Dermis blood vessel endothelial cell (primary cell): ENCODE data around the gene DIP2A. TPM values are rescaled to one million over a fixed set of nuclear protein-coding genes. Genes with fewer than 3 reads are reported as not detected.
"Not testable (repeated sequence)": the region's sequence is repeated elsewhere in the genome, so short reads cannot be mapped to it uniquely, and the experiment has no call there.

Experiments
- DNase-seq: peaks from one replicate; pipeline ENCODE4 v3.0.0; 2010
- total RNA-seq: library from RNA; depleted of rRNA; stranded (reverse); fragments of >200 nt; gene quantifications from 2 replicates; pipeline ENCODE4 v1.2.3, GENCODE V29; 2014

DIP2A gene
- total RNA-seq, 1 donor from 2014 or later = 49.5 TPM

DNA sequence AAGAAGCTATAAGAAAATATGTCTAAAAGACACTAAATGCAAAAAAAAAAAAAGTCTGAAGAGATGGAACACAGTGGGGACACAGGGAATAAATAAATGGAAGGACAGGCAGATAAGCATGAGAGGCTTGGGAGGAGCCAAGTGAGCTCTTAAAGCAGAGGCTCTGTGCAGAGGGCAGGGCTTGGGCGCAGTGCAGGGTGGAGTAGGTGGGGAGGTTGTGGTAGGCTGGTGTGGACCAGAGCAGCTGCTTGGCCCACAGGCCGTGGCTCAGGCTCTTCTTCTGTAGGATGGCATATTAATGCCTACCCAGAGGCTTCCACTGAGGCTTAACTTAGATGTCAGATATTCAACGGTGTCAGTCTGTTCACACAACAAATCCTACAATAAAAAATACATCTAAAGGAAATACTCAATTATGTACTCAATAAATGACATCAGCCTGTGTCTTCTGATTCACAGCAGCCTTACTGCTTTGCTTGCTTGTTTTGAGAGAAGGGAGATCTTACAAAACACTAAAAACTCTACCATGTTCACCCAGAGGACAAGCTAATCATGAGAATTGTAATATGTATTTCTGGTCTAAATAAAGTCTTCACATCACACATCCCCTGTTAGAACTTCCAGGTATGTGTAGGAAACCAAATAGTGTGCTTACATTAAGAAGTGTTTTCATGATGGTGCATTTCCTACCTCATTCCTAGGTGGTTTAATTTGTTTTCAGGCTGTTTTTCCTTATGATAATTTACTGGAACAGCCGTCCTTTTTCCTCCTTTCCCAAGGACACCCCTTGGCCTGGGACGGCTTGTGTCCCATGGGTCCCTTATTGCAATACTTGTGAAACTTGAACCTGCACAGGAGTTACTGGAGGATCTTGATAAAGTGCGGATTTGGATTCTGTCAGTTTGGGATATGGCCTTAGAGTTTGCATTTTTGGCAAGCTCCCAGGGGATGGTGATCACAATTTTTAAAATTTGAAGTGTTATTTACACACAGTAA, 24.9 kb downstream of the DIP2A start:
- DNase-seq = no peak

DNA sequence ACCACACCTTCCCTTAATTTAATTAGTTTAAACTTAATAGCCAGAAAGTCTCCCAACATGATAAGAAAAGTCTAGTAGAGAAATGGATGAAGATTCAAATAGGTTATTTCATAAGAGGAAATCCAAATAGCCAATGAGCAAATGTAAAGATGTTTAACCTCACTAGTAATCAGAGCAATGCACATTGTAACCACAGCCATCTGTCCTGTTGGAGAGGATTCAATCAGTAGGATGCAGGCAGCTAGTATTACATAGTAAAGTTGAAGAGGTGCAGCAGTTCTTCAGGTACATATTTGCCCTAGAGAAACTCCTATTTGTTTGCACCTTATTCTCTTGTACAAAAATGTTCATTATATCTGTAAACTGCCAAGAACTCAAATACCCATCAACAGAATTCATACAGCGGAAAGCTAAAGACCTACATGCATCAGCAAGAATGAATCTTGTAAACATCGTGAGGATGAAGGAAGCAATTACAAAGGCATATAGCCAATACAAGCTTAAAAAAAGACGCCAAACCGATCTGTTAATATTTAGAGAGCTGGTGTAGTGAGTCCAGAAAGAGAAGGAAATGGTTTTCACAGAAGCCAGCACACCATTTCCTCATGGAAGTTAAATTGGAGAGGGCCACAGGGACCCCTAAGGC, 27.9 kb downstream of the DIP2A start:
- DNase-seq = no peak

DNA sequence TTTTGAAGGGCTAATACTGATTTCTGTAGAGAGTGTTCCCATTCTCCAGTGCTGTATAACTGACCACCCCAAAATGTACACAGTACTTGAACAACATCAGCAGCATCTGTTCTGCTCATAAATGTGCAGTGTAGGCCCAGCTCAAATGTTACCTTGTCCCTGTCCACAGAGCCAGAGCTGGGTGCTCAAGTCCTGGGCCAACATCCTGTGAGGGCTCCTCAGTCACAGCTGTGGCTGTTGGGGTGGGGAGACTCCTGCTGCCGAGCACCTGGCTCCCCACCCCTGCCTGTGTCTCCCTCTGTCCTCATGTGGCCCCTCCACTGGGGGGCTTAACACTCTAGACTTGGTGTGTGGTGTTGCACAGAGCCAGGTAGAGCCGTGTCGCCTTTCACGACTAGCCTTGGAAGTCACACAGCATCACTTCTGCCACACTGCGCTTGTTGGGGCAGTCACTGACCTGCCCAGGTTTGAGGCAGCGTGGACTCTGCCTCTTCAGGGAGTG, 30.5 kb downstream of the DIP2A start:
- no peak for DNase-seq

DNA sequence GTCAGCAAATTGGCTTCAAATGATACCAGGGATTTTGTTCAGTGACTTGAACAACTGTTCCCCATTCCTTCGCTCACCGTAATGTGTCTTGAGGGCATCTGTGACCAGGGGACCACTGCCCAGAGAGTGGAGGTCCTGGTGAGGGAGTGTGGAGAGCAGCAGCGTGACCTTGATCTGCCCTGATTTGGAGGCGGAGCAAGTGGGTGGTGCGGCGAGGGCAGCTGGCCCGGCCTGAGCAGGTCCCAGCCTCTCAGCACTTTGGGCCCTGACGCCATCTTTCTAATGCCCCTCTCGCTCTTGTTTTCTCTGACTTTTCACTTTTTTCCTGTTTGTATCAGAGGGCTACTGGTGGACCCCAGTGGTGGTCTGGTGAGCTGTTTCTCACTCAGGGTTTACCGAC, 31.1 kb downstream of the DIP2A start:
- DNase-seq = no peak

DNA sequence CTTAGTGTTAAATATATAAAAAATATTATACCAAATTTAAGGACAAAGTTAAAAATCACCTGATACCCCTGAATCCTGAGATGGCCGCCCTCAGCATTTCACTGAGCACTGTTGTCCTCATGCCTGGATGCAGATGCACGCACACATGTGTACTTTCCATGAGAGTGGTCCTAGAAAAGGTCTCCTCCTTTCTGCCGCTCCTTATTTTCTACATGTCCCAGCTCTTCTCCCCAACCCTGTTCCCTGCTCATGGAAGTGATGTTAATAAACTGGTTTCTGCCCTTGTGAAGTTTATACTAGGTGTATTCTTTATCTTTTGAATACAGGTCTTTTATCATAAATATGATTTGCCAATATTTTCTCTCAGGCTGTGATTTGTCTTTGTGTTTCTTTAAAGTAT, 32.9 kb downstream of the DIP2A start:
- no peak for DNase-seq

DNA sequence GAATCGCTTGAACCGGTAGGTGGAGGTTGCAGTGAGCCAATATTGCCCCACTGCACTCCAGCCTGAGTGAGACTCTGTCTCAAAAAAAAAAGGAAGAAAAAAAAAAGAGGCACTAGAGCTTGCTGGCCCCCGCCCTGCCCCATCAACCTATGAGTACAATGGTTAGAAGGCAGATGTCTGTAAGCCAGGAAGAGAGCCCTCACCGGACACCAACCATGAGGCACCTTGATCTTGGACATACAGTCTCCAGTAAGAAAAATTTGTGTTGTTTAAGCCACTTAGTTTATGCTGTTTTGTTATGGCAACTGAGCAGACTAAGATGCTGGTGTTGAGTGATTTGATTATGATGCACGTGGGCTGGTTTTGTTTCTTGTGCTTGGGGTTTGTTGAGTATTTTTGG, 34.2 kb downstream of the DIP2A start:
- no peak for DNase-seq

DNA sequence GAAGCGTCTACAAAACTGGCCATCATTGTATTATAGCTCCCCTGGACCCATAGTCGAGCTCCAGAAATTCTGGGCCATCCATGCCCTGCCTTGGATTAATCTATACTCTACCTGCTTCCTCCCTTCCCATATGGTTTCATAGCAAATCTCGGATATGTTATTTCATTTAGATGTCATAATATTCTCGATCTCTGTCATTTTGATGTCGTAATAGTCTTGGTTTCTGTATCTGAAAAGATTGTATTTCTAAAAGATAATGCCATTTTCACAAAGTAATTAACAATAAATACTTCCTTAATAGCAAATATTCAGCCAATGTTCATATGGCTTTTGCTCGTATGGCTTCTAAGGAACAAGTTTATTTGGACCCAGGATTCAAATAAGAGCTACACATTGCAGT, 35.1 kb downstream of the DIP2A start:
- DNase-seq = no peak

DNA sequence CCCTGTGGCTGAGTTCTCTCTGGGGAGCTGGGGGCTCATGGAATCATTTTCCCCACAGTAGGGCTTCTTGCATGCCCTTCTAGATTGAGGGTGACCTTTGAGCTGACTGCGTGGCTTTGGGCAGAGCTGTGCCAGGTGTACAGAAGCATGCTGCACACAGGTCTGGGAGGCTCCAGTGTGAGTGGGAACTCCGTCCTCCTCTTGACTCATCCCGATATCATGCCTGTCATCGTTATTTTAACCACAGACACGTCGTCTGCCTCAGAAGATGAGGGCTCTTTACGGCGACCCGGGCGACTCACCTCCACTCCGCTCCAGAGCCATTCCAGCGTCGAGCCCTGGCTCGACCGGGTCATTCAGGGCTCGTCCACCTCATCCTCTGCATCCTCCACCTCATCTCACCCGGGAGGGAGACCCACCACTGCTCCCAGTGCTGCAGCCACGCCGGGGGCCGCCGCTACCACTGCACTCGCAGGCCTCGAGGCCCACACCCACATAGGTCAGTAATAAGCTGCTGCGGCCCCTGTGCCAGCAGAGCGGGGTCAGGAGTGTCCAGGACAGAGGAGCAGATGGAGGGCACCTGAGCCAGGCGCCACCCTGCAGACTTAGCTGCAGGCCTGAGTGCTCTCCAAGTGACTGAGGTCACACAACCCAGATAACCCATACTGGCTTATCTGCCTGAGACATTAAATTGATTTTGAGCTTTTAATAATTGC, 39.8 kb downstream of the DIP2A start:
- DNase-seq = no peak

DNA sequence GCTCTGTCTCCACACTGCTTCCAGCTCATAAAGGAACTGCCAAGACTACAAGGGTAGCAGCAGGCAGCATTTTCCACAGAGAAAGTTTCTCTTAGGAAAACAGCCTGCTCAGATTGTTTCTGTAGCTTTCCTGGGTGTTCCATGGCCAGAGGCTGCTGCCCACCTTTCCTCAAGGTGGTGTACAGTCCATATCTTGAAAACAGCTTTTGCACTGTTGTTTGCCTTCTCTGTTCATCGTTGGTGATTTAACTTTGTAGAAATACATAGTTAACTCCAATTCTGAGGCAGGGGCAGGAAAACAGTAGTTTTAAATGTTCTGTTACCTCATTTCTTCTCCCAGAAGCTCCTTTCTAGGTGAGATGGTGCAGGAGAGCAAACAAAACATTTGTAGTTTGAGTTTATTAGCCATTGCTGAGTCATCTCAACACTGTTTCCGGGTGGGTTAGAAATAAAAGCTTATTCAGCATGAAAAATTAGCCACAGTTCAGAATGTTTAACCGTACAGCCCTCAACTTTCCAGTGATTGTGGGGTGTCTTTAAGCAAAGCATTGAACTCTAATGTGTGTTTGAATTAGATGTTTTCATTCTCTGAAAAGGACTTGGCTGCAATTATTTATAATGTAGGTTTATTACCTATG, 41.7 kb downstream of the DIP2A start:
- DNase-seq = peak; percentile 54

DNA sequence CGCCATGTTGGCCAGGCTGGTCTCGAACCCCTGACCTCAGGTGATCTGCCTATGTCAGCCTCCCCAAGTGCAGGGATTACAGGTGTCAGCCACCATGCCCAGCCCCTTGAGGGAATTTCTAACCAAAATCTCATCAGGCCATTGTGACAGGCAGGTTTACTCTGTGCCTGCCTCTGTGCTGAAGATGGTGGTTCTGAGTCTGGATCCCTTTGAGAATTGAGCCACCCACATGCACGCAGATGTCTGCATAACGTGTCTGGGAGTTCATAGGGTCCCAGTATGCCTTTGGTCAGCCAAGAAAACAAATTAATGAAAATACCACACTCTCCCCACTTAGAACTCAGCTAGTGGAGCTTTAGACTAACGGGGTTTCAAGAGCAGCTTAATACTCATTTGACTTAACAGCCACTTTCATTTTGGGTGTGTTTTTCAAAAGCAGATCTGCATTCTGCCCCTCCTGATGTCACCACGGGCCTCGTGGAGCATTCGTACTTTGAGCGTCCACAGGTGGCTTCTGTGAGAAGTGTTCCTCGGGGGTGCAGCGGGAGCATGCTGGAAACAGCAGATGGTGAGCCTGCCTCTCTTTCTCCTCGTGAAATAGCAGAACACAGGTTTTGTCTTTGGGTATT, 45.3 kb downstream of the DIP2A start:
- no peak for DNase-seq

DNA sequence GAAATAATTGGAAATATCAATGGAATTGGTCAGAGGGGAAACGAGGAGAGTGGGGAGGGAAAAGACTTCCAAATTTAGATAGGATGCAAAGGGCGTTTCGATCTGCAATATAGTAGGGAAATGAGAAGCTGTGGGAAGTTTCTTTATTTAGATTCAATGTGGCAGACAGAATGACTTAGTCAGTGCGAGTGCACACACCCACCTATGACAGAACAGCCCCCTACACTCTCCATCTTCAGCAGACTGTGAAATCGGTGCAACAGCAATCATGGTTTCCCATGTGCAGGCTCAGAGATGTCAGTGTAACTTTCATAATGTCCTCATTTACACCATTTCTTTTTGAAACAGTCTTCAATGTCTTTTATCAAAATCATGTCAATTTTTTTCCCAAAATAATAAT, 46.0 kb downstream of the DIP2A start:
- no peak for DNase-seq

DNA sequence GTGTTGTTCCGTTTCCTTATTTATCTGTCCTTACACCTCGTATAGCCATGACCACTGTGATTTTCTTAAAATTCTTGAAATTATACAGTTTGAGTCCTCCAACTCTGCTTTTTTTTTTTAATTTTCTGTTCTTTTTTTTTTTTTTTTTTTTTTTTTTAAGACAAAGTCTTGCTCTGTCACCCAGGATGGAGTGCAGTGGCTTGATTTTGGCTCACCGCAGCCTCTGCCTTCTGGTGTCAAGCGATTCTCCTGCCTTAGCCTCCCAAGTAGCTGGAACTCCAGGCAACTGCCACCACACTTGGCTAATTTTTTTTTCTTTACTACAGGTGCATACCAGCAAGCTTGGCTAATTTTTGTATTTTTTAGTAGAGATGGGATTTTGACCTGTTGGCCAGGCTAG, 48.9 kb downstream of the DIP2A start:
- no peak for DNase-seq

DNA sequence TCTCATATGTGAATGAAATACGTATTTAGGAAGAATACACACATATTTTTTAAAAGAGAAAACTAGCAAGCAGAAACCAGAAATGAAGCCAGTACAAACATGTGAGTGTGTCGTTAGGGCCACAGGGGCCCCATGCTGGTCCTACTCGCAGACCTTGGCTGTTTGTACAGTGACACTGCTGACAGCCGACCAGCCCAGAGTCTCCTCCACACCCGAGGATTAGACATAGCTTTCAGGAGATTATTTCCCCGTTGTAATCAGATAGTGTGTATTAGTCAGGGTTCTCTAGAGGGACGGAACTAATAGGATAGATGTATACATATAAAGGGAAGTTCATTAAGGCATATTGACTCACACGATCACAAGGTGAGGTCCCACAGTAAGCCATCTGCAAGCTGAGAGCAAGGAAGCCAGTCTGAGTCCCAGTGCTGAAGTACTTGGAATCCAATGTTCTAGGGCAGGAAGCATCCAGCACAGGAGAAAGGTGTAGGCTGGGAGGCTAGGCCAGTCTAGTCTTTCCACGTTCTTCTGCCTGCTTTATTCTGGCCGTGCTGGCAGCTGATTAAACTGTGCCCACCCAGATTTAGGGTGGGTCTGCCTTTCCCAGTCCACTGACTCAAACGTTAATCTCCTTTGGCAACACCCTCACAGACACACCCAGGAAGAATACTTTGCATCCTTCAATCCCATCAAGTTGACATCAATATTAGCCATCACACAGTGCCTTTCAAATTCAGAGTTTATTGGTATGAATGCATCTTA, 51.2 kb downstream of the DIP2A start:
- DNase-seq = peak; percentile 44

DNA sequence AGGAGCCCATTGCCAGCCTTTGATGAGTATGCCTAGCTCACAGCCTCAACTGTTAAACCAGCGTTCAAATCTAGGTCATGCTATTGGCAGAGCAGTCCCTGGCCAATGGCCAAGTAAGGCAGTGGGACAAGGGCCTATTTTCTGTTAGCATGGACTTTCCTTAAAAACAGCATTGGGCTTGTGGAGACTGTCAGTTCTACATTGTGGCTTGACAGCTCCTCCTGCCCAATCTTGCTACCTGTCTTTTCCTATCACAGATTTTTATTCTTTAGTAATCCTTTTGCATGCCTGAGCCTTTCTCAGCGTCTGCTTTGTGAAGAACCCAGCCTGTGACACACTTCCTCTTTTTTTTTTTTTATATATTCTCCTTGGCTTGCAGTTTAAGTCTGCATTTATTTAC, 56.4 kb downstream of the DIP2A start:
- peak; percentile 70 for DNase-seq

DNA sequence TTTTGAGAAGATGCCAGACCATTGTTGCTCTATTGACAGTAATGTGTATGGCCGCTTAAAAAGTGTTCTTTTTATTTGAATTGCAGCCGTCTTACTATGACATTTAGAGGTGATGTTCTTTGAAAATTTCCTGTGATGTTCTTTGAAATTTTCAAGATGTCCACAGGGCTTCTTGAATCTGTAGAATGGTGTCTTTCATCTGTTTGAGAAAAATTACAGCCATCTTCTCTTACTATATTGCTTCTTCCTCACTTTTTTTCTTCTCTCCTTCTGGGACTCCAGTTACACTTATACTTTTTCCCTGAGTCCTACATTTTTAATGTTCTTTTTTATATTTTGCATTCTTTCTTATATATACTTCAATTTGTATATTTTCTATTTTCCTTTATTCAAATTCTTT, 57.4 kb downstream of the DIP2A start:
- no peak for DNase-seq

DNA sequence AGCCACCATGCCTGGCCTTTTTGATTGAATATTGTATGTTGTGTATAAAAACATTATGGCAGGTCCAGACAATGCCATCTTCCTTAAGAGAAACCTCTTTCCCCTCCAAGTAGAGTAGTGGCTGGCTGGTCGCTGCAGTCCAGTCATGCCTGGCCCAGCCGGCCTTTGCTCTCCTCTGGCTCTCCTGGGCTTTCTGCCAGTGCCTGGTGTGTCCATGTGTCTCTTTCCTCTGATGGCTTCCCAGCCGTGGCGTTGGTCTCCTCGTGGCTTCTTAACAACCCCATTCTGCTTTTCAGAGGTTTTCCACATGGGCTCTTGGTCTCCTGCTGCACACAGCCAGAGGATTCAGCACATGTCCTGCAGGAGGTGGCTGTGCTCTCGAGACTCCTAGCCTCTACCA, 58.7 kb downstream of the DIP2A start:
- no peak for DNase-seq

DNA sequence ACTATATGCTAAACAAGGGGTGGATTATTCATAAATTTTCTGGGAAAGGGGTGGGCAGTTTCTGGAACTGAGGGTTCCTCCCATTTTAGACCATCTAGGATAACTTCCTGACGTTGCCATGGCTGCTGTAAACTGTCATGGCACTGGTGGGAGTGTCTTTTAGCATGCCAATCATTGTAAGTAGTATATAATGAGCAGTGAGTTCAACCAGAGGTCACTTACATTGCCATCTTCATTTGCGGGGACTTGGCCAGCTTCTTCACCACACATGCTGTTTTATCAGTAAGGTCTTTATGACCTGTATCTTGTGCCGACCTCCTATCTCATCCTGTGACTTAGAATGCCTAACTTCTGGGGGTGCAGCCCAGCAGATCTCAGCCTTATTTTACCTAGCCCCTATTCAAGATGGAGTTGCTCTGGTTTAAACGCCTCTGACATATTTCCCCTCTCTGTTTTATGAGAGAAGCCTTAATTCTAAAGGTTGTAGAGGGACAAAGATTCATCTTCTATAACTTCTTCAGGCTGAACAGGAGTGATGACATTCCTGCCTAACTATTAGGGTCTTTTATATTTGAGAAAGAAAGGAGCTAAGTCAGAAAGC, 60.4 kb downstream of the DIP2A start:
- no peak for DNase-seq

DNA sequence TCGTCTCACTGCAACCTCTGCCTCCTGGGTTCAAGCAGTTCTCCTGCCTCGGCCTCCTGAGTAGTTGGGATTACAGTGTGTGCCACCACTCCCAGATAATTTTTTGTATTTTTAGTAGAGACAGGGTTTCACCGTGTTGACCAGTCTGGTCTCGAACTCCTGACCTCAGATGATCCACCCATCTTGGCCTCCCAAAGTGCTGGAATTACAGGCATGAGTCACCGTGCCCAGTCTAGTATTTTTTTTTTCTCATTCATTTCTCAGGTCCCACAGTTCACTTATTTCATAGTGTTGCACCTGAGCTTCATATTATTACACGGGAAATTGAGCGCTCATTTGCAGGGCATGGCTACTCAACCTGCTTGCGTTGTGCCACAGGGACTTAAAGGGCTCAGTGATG, 68.7 kb downstream of the DIP2A start:
- not testable (repeated sequence) for DNase-seq

DNA sequence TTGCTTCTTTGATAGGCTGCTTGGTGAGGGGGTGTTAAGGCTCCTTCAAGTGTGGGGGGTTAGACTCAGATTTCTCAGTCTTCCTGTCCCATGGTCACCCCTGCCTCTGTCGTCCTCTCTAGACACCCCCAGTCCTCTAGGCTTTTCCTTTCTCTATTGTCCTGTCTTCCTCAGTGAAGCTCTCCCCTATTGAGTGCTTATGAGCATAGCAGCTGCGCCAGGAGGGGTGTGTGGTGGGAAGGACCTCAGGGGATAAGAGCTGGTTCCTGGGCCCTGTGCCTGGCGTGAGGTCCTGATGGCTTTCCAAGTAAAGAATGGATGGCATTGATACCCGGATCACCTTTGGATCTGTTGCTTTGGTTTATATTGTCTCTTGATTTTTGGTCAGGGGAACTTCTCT, 69.1 kb downstream of the DIP2A start:
- no peak for DNase-seq

DNA sequence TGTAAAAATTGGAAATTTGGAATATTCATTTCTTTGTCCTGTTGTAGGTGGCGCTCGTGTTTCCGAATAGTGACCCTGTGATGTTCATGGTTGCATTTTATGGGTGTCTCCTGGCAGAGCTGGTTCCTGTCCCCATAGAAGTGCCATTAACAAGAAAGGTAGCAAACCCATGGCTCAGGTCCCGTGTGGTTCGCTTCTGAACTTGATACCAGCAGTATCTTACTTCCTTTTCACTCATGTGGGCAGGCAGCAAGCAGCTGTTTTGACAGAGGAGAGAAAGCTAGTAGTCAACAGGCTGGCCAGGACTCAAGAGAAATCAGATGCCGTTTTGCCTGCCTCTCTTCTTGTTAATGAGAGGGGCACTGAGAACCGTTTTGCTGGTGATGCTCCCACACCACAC, 73.4 kb downstream of the DIP2A start:
- no peak for DNase-seq

DNA sequence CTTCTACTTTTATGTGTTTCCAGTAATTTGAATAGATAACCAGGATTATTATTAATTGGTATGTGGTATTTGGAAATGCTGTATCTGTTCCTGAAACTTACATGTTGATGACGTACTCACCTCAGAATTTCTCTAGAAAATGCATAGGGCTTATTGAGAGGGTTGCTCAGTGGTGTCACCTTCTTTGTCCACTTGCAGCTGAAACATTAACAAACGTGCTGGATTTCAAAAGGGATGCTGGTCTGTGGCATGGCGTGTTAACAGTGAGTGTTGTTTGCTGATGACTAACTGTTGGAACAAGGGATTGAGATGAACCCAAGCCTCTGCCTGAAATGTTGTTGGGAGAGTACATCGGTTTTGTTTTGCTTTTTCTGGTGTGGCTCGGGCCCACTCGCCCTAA, 78.3 kb downstream of the DIP2A start:
- DNase-seq = no peak
